EH (cell line): ENCODE results near the gene SYNJ2.

Experiments
- DNase-seq: peaks from one replicate; pipeline ENCODE4 v3.0.0-alpha.2; 2015; ENCODE audit warnings: low read depth

SYNJ2 gene

GRCh38 chr6:158011478-158011920 lies 29.8 kb downstream of the SYNJ2 start:
- DNase-seq = peak; percentile 65

- no peak for DNase-seq
These were observed 30.4 kb downstream of the SYNJ2 start for GRCh38 chr6:158011980-158012566.

GRCh38 chr6:158013904-158014504 lies 32.3 kb downstream of the SYNJ2 start:
- no peak for DNase-seq

GRCh38 chr6:158014505-158015187 lies 33.0 kb downstream of the SYNJ2 start:
- DNase-seq = peak; percentile 44

DNA sequence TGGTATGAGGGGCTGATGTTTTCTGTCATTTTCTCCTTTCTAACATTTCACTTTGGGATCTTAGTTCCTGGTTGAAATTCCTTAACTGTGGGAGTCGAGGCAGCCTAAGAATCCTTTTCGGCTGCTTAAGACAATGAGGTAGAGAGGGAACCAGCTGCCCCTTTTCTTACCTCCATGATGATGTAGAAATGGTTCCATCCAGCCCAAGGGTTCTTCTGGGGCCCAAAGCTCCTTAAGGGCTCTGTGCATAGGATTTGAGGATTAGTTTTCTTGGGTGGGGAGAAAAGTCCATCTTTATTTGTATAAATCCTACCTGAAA lies 33.5 kb downstream of the SYNJ2 start:
- DNase-seq = no peak

DNA sequence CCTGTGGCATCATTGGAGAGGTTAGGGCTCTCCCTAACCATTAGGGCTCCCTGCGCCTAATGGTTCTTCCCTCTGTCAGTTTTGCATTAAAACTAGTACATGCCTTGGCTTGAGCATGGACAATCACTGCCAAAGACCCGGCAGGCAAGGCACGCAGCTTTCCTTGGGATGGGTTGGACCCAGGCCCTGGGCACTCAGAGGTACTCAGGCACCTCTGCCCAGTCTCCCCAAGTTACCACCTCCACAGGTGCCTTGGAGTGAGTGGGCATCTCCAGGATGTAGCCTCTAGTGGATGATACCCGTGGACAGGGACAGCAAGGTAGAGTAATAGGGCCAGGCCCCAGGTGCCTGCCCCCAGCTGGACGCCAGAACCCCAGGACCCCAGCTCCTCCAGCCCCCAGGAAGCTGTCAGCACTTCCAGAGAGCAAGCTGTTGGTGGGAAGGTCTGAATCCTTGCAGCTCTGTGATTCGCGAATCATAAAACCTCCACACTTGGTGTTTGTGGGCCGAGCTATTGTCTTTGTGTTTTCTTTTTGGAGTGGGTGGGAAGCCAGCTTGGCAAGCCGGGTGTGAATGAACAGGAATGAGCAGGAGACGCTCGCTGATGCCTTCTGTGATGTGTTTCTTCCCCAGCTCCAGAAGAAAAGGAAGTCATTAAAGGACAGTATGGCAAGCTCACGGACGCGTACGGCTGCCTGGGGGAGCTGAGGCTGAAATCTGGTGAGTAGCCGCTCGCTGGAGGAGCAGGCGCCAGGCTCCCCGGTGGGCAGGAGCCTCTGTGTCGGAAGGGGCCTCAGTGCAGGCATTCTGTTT lies 35.1 kb downstream of the SYNJ2 start:
- no peak for DNase-seq

- DNase-seq = no peak
These were observed 36.0 kb downstream of the SYNJ2 start for GRCh38 chr6:158017621-158018040.

DNA sequence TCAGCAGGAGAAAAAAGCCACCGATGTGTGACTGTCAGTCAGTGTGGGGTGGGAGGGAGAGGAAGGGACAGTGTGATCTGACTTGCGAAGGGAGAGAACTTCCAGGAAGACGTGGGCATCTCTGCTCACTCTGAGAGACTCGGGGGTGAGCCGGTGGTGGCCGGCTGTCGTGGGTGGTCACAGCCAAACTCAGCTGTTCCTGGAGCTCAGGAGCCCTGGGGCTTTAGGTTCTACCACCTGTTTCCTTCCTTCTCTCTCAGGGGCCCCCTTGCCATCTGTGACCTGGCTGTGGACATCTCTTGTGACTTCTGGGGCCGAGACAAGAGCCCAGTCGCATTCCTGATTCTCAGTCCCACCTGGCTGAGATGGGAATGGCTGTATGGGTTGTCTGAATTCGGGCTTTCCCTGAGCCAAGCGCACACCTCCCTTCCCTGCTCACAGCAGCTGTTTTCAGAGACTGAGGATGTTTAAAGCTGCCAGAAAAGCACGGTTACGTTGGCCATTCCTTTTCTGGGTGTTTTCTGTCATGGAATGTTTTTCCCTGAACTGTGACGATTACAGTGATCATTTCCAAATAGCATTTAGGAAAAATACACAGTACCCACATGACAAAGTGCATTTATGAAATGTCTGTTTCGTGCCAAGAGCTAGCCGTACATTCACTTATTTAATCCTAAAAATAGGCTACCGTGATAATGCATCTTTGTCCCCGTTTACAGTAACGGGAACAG lies 36.5 kb downstream of the SYNJ2 start:
- no peak for DNase-seq

- DNase-seq = peak; percentile 63
These were observed 37.2 kb downstream of the SYNJ2 start for GRCh38 chr6:158018851-158019361.

DNA sequence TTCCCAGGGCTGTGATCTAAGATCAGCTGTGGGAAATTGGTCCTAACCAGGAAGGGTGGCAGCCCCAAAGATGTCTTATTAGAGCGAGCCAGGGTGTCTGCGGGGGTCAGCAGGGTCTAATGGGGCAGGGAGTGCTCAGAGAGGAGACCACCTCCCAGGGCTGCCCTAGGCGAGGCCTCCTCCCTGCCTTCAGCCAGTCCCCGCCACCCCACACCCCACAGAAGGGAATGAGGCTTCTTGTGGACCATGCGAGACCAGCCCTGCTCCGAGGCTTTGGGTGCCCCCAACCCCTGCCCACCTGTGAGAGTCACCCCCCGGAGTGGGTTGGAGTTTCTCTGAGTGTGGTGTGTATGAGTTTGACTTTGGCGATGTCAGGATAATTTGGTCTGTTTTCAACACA lies 37.8 kb downstream of the SYNJ2 start:
- no peak for DNase-seq

DNA sequence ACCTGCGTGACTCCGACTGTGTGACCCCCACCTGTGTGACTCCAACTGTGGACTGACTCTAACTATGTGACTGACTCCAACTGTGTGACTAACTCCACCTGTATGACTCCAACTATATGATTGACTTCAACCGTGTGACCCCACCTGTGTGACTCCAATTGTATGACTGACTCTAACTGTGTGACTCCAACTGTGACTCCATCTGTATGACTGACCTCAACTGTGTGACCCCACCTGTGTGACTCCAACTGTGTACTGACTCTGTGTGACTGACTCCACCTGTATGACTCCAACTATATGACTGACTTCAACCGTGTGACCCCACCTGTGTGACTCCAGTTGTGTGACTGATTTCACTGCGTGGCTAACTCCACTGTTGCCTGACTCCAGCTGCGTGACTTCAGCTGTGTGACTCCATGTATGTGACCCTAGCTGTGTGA lies 38.6 kb downstream of the SYNJ2 start:
- DNase-seq = no peak

DNA sequence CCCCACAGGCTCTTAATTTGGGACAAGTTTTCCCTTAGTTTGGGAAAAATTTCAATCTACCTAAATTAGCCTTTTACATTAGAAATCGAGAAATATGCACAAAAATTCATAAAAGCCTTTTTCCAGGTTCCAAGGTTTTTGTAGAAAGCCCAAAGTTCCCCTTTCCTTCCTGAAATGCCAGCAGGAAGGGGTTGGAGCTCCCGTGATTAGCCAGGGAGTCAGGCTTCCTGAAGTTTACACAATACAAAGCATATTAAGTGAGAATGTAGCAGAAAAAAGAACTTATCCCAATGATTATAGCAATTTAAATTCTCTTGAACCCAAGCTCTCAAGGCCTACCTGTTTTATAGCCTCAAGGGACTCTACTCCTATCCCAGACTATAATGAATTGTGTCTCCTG lies 39.1 kb downstream of the SYNJ2 start:
- DNase-seq = no peak

DNA sequence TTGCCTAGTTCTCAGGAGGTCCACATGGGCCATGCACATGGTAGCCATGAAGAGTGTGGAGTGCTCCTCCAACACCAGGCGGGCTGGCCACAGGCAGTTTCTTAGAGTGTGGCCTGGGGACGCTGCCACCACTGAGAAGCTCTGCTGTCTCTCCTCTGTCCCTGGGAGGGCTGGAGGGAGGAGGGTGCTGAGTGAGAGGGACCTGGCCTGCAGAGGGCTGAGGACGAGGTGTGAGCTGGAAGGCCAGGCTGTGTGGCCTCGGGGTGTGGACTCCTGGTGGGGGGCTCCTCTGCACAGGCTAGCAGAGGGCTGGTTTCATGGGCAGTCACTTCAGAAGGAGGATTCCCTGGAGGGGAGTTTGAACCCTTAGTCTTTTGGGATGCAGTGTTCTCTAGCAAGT lies 39.7 kb downstream of the SYNJ2 start:
- DNase-seq = no peak

DNA sequence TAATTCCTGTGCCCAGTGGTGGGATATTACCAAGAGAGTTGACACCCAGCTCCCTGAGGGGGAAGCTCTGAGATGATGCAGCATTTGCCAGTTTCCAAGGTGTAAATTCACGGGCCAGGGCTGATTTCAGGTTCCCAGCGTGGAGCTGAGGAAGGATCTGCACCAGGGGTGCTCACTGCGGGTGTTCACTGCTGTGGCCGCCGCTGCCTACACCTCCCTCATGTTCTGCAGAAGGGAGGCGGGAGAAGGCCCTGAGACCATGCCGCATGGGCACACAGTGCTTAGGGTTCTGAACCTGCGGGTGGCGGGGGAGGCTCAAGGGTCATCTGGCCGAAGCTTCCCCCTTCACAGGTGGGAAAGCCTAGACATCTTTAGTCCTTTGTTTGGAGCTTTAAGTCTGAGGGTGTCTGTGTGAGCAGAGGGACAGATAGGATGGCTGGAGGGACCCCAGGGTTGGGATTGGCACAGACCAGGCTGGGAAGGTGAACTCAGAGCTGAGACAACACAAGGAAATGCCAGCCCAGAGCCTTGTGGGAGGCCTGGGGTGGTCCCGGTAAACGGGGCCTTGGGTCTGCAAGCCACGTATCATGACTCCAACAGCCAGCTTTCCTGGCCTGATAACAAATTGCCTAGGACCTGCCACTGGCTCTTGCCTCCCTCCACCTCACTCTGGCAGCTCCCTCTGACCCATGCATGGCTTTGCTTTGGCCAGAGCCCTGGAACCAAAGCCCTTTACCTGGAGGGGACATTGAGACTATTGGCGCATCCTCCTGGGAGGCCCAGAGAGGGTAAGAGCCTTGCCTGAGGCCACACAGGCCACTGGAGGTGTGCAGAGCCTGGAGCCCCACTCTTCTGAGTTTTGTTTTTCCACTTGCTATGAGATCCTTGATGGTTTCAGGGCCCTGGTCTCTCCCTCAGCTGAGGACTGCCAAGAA lies 40.4 kb downstream of the SYNJ2 start:
- DNase-seq = no peak

- DNase-seq = no peak
These were observed 41.3 kb downstream of the SYNJ2 start for GRCh38 chr6:158022749-158023596.

GRCh38 chr6:158023597-158023939 lies 41.9 kb downstream of the SYNJ2 start:
- DNase-seq = no peak

GRCh38 chr6:158024566-158025297 lies 43.1 kb downstream of the SYNJ2 start:
- DNase-seq = no peak

DNA sequence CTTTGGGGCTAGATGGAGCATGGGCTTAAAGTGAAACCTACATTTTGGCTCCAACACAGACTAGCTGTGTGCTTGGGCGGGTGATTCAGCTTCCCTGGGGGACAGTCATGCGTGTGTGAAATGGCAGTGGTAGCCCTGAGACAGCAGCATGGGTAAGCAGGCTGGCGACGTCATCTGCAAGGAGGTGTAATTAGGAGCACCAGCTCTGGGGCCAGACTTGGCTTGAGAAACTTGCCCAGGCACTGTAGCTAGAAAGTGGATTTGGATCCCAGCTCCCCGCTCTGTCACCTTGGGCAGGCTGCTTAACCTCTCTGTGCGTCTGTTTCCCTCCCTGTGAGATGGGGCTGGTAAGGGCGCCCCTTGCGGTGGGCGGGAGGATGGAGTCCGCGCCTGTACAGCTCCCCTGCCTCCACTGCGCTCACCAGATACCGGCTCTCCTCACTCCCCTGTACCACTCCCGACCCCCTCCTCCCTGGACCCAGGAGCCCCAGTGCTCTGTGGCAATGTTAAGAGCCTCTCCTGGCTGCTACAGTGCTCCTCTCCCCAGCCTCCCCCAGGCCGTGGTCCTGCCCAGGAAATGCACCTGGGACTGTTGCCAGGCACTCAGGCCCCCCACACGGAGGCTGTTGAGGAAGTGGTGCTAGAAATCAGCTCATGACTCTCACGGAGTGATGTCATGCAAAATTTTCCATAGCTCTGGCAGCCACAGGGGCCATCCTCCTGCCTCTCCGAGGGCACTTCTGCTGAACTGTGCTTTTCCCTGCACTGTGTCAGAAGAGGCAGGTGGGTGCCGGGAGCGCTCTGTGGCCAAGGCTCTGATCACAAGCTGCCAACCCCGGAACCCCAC lies 44.6 kb downstream of the SYNJ2 start:
- DNase-seq = peak; percentile 99
